ENCODE data around the gene RBL1.

- TF ChIP-seq, protein P1, sequence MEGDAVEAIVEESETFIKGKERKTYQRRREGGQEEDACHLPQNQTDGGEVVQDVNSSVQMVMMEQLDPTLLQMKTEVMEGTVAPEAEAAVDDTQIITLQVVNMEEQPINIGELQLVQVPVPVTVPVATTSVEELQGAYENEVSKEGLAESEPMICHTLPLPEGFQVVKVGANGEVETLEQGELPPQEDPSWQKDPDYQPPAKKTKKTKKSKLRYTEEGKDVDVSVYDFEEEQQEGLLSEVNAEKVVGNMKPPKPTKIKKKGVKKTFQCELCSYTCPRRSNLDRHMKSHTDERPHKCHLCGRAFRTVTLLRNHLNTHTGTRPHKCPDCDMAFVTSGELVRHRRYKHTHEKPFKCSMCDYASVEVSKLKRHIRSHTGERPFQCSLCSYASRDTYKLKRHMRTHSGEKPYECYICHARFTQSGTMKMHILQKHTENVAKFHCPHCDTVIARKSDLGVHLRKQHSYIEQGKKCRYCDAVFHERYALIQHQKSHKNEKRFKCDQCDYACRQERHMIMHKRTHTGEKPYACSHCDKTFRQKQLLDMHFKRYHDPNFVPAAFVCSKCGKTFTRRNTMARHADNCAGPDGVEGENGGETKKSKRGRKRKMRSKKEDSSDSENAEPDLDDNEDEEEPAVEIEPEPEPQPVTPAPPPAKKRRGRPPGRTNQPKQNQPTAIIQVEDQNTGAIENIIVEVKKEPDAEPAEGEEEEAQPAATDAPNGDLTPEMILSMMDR (IDR thresholded peaks at IDR 0.05): peak in 3 of 4 experiments; percentile 39 to 52 (median 45)
- TF ChIP-seq POLR2A (IDR thresholded peaks at IDR 0.05): peak; percentile 41
Observed at GRCh38 chr20:37095599-37096414, at the start of gene RBL1.
